GM18907 (cell line): Measurements from ENCODE around the gene APBB1IP.
A peak's percentile ranks its signal among the peaks of the same experiment; 100 is the strongest.
"Not testable (repeated sequence)": the region's sequence is repeated elsewhere in the genome, so short reads cannot be mapped to it uniquely, and the experiment has no call there.

ENCODE experiments used
- ATAC-seq: cut with Tn5 transposase; IDR thresholded peaks from one replicate; pipeline ENCODE4 v1.9.1; 2021; ENCODE audit warnings: mild to moderate bottlenecking, moderate library complexity; ENCODE audit not compliant: unreplicated experiment

Gene APBB1IP

DNA sequence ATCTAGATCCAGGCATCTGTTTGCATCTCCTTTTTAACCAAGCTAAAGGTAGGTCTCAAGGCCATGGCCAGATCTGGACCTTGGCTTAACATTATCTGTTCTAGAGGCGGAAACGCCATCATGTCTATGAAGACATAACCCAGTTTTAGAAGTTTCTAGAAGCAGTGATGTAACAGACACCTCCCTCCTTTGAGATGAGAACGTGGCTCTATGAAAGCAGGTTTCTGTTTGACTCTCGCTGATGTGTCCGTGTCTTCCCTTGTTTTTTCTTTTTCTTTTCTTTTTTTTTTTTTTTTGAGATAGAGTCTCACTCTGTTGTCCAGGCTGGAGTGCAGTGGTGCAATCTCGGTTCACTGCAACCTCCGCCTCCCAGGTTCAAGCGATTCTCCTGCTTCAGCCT, 36.7 kb downstream of the APBB1IP start:
- not testable (repeated sequence) for ATAC-seq

DNA sequence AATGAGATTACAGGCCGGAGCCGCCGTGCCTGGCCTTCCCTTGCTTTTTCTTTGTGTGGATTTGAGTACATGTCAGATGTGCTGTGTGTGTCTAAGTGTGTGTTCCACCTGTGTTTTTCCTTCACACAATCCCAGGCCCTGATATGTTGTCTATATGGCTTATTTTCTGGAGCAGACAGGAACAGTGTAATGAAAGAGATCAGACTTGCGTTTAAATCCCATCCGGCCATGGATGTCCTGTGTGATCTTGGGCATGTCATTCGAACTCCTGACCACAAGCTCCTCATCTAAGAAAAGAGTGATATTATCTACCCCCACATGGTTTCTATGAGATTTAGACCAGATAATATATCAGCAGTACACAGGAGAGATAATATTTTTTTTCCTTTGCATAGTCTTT, 37.2 kb downstream of the APBB1IP start:
- ATAC-seq: no peak

DNA sequence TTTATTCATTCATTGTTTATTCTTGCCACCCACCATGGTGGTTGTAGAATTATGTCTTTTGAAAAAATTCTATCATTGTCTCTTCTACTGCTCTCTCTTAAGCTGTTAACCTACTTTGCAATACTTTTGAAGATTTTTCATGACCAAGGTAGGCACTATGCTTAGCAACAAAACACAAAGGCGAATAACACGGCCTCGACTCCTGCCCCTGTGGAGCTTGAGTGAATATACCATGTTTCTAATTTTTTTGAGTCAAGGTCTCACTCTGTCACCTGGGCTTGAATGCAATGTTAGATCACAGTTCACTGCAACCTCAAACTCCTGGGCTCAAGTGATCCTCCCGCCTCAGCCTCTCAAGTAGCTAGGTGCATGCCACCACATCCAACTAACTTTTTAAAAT, 39.4 kb downstream of the APBB1IP start:
- no peak for ATAC-seq

DNA sequence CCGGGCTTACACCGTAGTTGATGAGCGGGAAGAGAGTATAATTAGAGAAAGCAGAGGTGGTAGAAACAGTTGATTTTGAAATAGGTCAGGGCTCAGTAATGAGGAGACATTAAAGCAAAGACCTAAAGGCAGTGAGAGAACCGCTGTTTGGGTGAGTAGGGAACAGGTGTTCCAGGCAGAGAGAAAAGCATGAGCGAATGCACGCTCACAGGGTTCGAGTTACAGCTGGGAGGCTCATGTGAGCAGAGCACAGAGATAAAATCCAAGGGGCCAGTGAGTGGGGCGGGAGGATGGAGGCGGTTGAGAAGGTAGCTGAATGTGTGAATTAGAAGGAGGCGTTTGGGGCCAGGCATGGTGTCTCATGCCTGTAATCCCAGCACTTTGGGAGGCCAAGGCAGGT, 39.9 kb downstream of the APBB1IP start:
- no peak for ATAC-seq

DNA sequence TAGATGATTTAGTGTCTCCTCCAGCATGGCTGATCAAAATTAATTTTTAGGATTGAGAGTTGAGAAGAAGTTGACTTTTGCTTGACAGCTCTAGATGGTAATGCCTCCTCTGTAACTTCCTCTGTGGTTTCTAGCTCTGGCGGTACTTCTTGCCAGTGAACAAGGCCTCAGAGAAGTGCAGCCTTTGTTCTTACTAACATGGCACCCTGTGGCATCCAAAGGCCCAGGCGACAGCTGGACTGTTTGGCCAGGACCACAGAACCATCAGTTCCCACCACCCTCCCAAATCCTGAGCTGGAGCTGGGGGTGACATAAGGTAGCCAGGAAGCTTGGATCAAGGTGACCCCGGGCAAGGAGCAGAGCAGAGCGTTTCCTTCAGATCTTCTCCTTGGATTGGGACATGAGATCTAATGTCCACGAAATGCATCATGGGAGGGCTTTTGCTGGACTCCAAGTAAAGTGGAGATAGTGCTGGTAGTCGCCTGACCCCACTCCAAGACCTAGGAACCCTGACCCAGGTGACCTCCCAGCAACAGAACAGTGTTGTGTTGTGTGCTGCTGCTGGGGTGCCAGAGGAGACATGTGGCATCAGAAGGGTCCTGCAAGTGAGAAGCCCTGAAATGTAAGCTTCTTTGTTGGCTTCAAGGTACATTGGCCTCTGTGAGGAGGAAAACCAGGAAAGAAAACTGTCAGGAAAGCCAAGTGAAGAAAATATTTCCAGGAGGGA, 41.8 kb downstream of the APBB1IP start:
- ATAC-seq: peak; percentile 46

DNA sequence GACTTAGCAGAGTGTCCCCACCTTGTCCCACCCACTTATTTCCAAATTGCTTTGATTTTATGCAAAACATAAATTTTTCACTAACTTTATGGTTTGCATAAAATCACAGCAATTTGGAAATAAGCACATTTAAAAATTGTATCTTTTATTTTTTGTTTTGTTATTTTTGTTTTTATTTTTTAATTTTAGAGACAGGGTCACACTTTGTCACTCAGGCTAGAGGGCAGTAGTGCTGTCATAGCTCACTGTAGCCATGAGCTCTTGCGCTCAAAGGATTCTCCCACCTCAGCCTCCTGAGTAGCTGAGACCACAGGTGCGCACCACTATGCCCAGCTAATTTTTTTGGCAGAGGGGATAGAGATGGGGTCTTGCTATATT, 43.2 kb downstream of the APBB1IP start:
- ATAC-seq: no peak

DNA sequence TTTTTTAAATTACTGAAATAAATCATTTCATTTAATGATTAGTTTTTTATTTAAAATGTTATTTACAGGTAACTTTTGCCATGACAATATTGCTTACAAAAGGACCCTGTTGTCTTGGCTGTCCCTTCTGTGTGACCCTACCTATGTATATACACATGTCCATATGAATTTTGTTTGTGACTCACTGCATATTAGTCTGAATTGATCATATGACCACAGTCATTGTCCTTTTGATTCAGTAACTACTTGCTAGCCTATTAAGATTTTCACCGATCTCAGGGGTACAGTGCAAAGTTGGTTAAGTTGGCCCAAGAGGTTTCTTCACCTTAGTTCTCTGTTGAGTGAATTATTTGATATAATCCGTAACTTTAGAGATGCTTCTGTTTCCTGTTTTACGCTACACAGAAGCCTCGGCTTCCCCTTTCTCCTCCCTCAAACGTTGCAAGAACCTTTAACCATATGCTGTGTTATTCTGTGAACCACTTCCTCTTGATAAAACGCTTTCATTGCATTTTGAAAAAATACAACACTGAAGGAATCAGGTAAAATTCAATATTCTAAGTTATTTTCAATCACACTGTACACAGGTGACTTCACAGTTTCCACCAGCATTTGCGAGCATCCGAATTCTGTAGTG, 43.9 kb downstream of the APBB1IP start:
- peak; percentile 61 for ATAC-seq

DNA sequence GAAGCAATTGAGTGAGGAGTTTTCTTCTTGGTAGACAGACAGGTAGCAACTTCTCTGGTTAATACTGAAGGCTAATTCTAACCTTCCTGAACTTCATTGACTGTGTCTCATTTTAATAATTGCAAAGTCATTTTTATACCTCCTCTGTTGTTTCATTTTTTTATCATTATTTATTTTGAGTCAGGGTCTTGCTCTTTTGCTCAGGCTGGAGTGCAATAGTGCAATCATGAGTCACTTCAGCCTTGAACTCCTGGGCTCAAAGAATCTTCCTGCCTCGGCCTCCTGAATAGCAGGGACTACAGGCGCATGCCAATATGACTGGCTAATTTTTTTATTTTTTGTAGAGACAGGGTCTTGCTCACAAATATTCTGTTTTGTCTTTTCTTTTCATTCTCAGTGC, 45.4 kb downstream of the APBB1IP start:
- ATAC-seq: no peak

DNA sequence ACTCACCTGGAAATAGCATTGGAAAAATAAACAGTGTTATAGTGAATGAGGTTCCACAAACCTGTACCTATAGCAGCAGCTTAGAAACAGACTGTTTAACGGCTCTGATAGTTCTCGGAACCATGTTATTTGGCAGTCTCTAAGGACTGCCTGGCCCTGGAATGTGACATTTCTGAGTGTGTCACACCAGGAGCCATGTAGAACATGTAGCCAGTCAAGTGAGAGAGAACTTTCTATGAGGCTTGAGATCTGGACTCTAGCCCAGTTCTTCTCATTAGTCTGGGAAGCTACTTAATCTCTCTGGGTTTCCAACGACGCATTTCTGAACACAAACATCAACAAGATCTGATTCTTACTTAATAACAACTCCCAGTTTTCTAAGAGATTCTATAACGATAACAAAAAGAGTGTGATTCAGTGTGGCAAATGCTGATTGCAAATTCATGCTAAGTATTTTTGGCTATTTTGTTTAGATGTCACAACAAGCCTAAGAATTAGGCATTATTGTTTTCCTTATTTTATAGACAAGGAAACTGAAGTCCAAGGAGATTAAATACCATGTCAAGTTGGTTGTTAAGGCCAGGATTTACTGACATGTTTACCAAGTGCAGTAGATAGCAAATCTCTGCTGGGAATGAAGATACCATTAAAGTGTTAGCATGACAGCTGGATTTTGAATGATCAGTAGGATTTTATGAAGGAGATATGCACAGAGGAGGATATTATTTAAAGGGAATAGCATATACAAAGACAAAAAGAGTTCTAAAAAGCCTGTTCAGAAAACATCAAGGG, 47.2 kb downstream of the APBB1IP start:
- no peak for ATAC-seq

DNA sequence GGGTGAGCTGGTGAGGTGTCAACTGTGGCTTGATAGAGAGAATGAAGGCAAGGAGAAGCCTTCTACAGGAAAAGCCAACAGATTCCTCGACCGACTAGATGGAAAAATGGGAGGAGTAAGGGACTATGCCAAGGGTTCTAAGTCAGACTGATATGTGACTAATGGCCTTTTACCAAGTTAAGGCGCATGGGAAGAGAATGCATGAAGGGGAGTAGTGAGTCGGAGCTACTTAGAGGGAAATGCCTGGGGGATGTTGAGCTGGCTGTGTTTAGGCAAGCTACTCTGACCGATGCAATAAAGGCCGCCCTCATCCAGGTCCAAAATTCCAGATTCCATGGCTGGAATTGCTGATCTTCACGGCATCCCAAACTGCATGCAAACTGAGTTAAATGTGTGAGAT, 48.2 kb downstream of the APBB1IP start:
- no peak for ATAC-seq

DNA sequence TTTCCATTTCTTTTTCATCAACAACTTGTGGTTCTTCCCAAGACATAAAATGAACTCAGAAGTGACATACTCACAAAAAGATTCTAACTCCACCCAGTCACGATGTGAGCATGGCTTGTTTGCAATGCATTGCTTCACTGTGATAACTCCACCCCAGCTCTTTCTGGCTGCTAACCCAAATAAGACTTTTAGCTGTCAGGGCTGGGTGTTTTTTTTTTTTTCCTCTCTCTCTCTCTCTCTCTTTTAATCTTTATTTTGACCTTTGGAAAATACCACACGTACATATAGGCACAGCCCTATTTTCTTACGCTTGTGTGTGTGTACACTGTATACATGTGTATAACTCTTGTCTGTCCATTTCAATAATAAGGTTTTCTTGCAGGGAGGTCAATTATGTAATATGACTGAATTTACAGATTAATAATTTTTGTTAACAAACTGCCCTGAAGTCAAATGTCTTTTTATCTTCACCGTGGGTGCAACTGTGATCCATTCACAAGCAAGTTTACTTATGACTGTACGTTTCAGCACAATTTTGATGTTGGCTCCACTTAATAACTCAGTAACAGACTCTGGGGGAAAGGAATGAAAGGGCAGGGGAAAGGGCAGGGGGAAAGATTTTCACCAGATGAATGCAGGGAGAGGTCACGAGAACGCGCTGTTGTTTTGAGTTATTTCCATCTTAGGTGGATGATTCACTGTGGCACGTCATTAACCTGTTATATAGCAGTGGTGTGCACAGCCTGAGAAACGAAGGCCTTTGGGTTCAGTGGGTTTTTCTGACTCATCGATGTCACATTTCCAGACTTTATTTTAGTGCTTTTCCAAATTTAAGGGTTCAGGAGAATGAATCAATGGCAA, 49.1 kb downstream of the APBB1IP start:
- peak; percentile 92 for ATAC-seq

DNA sequence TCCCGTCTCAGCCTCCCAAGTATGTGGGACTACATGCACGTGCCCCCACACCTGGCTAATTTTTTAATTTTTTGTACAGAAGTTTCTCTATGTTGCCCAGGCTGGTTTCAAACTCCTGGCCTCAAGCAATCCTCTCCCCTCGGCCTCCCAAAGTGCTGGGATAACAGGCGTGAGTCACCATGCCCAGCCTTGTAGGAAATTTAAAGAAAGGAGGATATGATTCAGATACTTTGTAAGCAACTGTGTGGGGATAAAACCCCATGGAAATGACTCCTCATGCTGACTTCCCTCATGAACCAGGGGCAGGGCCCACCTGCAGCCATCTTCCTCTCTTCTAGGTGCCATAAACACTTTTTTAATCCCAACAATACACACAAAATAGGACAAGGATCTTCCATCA, 50.2 kb downstream of the APBB1IP start:
- no peak for ATAC-seq

DNA sequence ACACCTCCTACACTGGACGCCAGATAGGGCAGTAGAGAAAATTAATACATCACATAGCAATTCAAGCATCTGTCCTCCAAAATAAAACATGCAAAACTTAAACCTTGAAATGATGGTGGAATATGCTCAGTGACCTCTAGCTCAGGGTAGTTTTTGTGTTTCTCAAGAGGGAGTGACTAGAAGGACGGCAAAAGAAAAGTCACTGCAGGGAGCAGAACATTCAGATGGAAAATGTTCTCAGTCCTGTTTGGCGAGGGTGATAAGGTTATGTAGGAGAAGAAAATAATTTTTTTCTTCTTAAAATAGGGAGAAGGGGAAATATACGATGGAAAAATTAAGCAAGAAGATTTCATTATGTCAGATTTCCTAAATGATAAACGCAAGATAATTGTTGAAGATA, 50.9 kb downstream of the APBB1IP start:
- ATAC-seq: no peak

DNA sequence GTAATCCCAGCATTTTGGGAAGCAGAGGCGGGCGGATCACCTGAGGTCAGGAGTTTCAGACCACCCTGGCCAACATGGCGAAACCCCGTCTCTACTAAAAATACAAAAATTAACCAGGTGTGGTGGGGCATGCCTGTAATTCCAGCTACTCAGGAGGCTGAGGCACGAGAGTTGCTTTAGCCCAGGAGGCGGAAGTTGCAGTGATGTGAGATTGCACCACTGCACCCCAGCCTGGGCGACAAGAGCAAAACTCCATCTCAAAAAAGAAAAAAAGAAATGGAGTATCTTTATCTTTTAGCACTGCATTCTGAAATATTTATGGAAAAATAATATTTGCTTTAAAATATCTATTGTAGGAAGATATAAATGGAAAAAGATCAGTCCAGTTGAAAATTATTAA, 52.2 kb downstream of the APBB1IP start:
- ATAC-seq: not testable (repeated sequence)

DNA sequence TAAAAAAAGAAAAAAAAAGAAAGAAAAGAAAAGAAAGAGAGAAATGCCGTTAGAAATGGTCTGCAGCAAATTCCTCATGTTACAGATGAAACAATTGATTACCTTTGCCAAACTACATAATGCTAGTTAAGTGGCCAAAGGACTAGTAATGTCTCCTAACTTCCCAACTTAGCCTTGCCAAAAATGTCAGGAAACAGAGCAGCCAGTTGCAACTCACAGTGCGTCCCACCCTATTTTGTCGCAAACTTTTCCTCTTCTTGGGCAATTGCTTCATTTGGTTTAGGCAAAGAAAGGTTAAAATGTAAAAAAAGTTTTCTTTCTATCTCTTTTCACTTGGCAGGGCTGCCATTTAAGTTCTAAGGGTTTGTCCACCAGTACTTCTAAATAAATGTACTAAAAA, 53.1 kb downstream of the APBB1IP start:
- ATAC-seq: no peak

DNA sequence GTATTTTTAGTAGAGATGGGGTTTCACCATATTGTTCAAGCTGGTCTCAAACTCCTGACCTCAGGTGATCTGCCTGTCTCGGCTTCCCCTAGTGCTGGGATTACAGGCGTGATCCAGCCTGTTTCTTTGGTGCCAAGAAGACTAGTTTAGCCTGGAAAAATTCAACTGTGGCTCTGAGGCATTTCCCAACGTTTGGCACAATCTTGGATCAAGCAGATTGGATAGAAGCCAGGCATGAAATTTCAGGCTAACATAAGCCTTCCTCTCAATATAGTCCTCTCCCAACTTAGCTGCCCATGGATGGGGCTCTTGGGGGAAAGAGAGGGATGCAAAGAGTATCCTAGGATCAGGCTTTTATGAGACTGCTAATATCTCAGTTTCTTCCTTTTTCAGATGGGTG, 53.8 kb downstream of the APBB1IP start:
- no peak for ATAC-seq

DNA sequence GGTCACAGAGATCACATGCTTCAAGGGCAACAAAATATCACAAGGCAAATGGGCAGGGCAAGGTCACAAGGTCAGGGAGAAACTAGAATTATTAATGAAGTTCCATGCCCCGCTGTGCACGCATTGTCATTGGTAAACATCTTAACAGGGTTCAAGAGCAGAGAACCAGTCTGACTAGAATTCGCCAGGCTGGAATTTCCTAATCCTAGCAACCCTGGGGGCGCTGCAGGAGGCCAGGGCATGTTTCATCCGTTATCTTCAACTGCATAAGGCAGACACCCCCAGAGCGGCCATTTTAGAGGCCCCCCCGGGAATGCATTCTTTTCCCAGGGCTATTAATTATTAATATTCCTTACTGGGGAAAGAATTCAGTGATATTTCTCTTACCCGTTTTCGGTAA, 54.6 kb downstream of the APBB1IP start:
- not testable (repeated sequence) for ATAC-seq

DNA sequence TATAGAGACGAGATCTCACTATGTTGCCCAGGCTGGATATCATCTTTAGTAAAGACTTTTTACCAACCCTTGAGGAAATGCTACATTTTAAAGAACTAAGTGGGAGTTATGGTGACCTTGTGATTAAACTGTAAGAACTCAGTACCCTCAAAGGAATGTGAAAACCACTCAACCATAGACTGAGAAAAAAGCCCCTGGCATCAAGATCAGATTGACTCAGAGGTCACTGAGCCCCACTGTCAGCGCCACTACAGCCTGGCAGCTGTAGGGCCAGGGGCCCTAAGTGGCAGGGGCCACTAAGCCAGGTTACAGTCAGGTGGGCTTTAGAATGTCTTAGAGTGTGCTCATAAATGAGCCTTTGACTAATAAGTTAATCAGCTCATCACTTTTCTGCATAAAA, 55.9 kb downstream of the APBB1IP start:
- ATAC-seq: no peak

DNA sequence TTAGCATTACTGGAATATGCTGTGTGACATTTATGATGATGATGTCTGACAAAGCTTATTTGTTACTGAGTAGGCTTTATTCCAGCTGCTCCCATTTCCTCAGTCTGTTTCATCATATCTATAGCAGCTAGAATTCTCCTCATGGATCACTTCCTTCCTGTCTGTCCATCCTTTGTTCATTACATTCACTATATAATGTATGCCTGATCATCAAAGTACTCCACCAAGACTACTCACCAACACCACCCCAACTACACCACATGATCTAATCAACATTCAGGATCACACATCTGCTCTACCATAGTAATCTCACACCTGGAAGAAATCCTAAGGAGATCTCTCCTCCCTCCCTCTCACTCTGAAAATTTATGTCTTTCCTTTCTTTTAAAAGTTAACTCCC, 61.3 kb downstream of the APBB1IP start:
- no peak for ATAC-seq

DNA sequence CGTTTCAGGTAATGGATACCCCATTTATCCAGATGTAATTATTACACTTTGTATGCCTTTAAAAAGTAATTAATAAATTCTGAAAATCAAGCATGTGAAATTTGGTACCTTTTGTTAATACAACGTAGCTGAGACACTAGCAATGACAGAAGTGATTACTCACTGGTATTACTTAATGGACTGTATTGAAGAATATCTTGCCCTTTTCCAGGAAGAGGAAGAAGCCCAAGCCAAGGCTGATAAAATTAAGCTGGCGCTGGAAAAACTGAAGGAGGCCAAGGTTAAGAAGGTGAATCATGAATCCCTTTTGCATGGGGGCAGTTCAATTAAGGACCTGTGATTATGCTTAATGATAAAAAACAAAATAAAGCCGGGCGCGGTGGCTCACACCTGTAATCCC, 64.8 kb downstream of the APBB1IP start:
- no peak for ATAC-seq

DNA sequence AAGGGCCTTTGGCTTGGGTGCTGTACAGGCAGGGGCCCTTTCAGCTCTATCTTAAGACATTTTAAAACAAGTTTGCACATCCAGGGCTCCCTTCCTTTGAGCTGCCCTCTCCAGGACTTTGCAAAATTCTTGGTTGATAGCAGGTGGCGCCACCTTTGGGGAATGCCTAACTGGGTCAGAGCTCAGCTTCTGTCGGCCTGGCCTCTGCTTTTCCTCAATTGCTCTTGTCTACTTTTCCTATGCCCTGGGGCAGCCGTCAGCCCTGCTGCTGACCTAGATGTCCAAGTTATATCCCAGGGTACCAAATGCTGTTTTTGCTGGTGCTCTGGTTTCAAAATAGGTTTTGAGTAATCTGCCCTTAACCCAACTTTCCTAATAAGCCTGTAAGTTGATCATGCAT, 65.8 kb downstream of the APBB1IP start:
- ATAC-seq: no peak
